ENCODE results near the gene EPB41. TPM values are rescaled to one million over a fixed set of nuclear protein-coding genes. Genes with fewer than 3 reads are reported as not detected.

EPB41 gene
- total and polyA plus RNA-seq, 2 experiments from 2014 or later, result 26.8 to 112 TPM

DNA sequence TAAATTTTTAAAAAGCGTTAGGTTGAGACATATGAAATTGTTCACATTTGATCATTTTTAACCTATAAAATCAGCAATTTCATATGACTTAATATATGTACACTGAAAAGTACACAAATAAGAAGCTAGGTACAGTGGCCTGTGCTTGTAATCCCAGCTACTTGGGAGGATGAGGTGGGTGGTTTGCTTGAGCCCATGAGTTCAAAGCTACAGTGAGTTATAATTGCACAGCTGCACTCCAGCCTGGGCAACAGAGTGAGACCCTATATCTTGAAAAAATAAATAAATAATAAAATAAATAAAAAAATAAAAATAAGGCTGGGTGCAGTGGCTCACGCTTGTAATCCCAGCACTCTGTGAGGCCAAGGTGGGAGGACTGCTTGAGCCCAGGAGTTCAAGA lies 5.2 kb upstream of the EPB41 start (continued):
- TF ChIP-seq ZNF462 (CRISPR knock-in tag; IDR thresholded peaks at IDR 0.05), result no peak
- no peak for TF ChIP-seq EZH2 (IDR thresholded peaks at IDR 0.05; ENCODE audit: low read depth, unreplicated experiment)
- TF ChIP-seq ZNF331 (CRISPR knock-in tag; IDR thresholded peaks at IDR 0.05; ENCODE audit: low read depth), result no peak
- TF ChIP-seq CREB1 (CRISPR knock-in tag; IDR thresholded peaks at IDR 0.05; ENCODE audit: low read depth), result no peak
- TF ChIP-seq STAT1 (IDR thresholded peaks at IDR 0.05; ENCODE audit: unreplicated experiment), result no peak
- TF ChIP-seq ZNF114 (CRISPR knock-in tag; IDR thresholded peaks at IDR 0.05), result no peak
- no peak for TF ChIP-seq ETS1 (IDR thresholded peaks at IDR 0.05)
- TF ChIP-seq EZH2phosphoT487 (IDR thresholded peaks at IDR 0.05; ENCODE audit: unreplicated experiment), result no peak
